ENCODE results near the gene CAVIN2.

CAVIN2 gene

GRCh38 chr2:191815010-191815409, 31.9 kb downstream of the CAVIN2 start:
- no peaks in the 10 kb centered on the region for H3F3A ChIP-seq (ENCODE audit: low read depth)
- H3K9me2 ChIP-seq (replicated peaks; ENCODE audit: low read depth, low read length), result no peaks in the 10 kb centered on the region
- no peak for TF ChIP-seq EZH2phosphoT487 (IDR thresholded peaks at IDR 0.05; ENCODE audit: borderline replicate concordance)
- TF ChIP-seq CTCF (conservative IDR thresholded peaks at IDR 0.05; ENCODE audit: low read length), result no peak
- H3K27me3 ChIP-seq (ENCODE audit: insufficient read depth, low read length, poor library complexity, severe bottlenecking), result no peaks in the 10 kb centered on the region
- H3K9me3 ChIP-seq (ENCODE audit: insufficient read depth, low read depth, low read length), result no peaks in the 10 kb centered on the region
- no peak overlapping the region for H2AFZ ChIP-seq (ENCODE audit: low read length)
- H4K20me1 ChIP-seq (ENCODE audit: insufficient read depth, low read length, poor library complexity, severe bottlenecking), result no peaks in the 10 kb centered on the region
- H3K79me2 ChIP-seq (ENCODE audit: insufficient read depth, low read length), result no peaks in the 10 kb centered on the region
- H3K36me3 ChIP-seq (ENCODE audit: insufficient read depth, low read length), result no peaks in the 10 kb centered on the region
- no peak overlapping the region for H3K4me2 ChIP-seq (ENCODE audit: low read depth, low read length, poor library complexity, severe bottlenecking)
- no peaks in the 10 kb centered on the region for H3K4me1 ChIP-seq (ENCODE audit: insufficient read depth, low read length, poor library complexity, severe bottlenecking)
- H3K4me3 ChIP-seq (ENCODE audit: low read length, poor library complexity, severe bottlenecking), result no peak overlapping the region
- H3K9ac ChIP-seq (ENCODE audit: low read depth, low read length, poor library complexity, severe bottlenecking), result no peak overlapping the region

GRCh38 chr2:191813943-191814342, 32.9 kb downstream of the CAVIN2 start:
- no peaks in the 10 kb centered on the region for H3K9me3 ChIP-seq (ENCODE audit: insufficient read depth, low read depth, low read length)
- H3K9ac ChIP-seq (ENCODE audit: low read depth, low read length, poor library complexity, severe bottlenecking), result no peak overlapping the region
- H3K4me3 ChIP-seq (ENCODE audit: low read length, poor library complexity, severe bottlenecking), result no peak overlapping the region
- H3K4me1 ChIP-seq (ENCODE audit: insufficient read depth, low read length, poor library complexity, severe bottlenecking), result no peaks in the 10 kb centered on the region
- no peaks in the 10 kb centered on the region for H3K36me3 ChIP-seq (ENCODE audit: insufficient read depth, low read length)
- H3K9me2 ChIP-seq (replicated peaks; ENCODE audit: low read depth, low read length), result no peaks in the 10 kb centered on the region
- H3K79me2 ChIP-seq (ENCODE audit: insufficient read depth, low read length), result no peaks in the 10 kb centered on the region
- no peak overlapping the region for H2AFZ ChIP-seq (ENCODE audit: low read length)
- H3K27me3 ChIP-seq (ENCODE audit: insufficient read depth, low read length, poor library complexity, severe bottlenecking), result no peaks in the 10 kb centered on the region
- H4K20me1 ChIP-seq (ENCODE audit: insufficient read depth, low read length, poor library complexity, severe bottlenecking), result no peaks in the 10 kb centered on the region
- H3F3A ChIP-seq (ENCODE audit: low read depth), result no peaks in the 10 kb centered on the region
- TF ChIP-seq CTCF (conservative IDR thresholded peaks at IDR 0.05; ENCODE audit: low read length) (no peak), EZH2phosphoT487 (IDR thresholded peaks at IDR 0.05; ENCODE audit: borderline replicate concordance) (no peak)
- H3K4me2 ChIP-seq (ENCODE audit: low read depth, low read length, poor library complexity, severe bottlenecking), result no peak overlapping the region

- TF ChIP-seq CTCF (conservative IDR thresholded peaks at IDR 0.05; ENCODE audit: low read length), result peak; percentile 94
- no peak for TF ChIP-seq EZH2phosphoT487 (IDR thresholded peaks at IDR 0.05; ENCODE audit: borderline replicate concordance)
- H3K4me2 ChIP-seq (ENCODE audit: low read depth, low read length, poor library complexity, severe bottlenecking), result peak overlapping the region; percentile 23
Measured at GRCh38 chr2:191811807-191812602, 34.9 kb downstream of the CAVIN2 start.

More at GRCh38 chr2:191811807-191812602, 34.9 kb downstream of the CAVIN2 start:
- H3K9ac ChIP-seq (ENCODE audit: low read depth, low read length, poor library complexity, severe bottlenecking), result no peak overlapping the region
- no peaks in the 10 kb centered on the region for H3K27me3 ChIP-seq (ENCODE audit: insufficient read depth, low read length, poor library complexity, severe bottlenecking)
- no peaks in the 10 kb centered on the region for H3K4me1 ChIP-seq (ENCODE audit: insufficient read depth, low read length, poor library complexity, severe bottlenecking)
- no peaks in the 10 kb centered on the region for H3F3A ChIP-seq (ENCODE audit: low read depth)
- no peaks in the 10 kb centered on the region for H3K9me2 ChIP-seq (replicated peaks; ENCODE audit: low read depth, low read length)
- H3K9me3 ChIP-seq (ENCODE audit: insufficient read depth, low read depth, low read length), result no peaks in the 10 kb centered on the region
- no peak overlapping the region for H3K4me3 ChIP-seq (ENCODE audit: low read length, poor library complexity, severe bottlenecking)
- H2AFZ ChIP-seq (ENCODE audit: low read length), result peak overlapping the region; percentile 72
- H3K79me2 ChIP-seq (ENCODE audit: insufficient read depth, low read length), result no peaks in the 10 kb centered on the region
- no peaks in the 10 kb centered on the region for H3K36me3 ChIP-seq (ENCODE audit: insufficient read depth, low read length)
- no peaks in the 10 kb centered on the region for H4K20me1 ChIP-seq (ENCODE audit: insufficient read depth, low read length, poor library complexity, severe bottlenecking)
